Mesodermal cell (in vitro differentiated cells): ENCODE results near the gene UNG.
"Not testable (repeated sequence)": the region's sequence is repeated elsewhere in the genome, so short reads cannot be mapped to it uniquely, and the experiment has no call there.

Experiments used
- H3K27ac ChIP-seq: 2 replicates; pipeline ENCODE4 v1.7.0; 2013; ENCODE audit warnings: mild to moderate bottlenecking, low read depth, low read length, moderate library complexity; ENCODE audit not compliant: severe bottlenecking
- H3K36me3 ChIP-seq: 2 replicates; pipeline ENCODE4 v1.7.1; 2013; ENCODE audit warnings: mild to moderate bottlenecking, low read length, moderate library complexity; ENCODE audit not compliant: control insufficient read depth, insufficient read depth
- H3K4me1 ChIP-seq: one replicate; pipeline ENCODE4 v1.7.1; 2013; ENCODE audit warnings: mild to moderate bottlenecking, low read length; ENCODE audit not compliant: insufficient read depth, control insufficient read depth, poor library complexity, severe bottlenecking
- H3K4me3 ChIP-seq: 2 replicates; pipeline ENCODE4 v1.7.0; 2013; ENCODE audit warnings: low read length, control low read depth, mild to moderate bottlenecking; ENCODE audit not compliant: insufficient read depth, poor library complexity, severe bottlenecking; ENCODE audit errors: extremely low read depth
- H3K9me3 ChIP-seq: 2 replicates; pipeline ENCODE4 v1.7.1; 2013; ENCODE audit warnings: mild to moderate bottlenecking, low read length, moderate library complexity; ENCODE audit not compliant: control insufficient read depth
- WGBS, 2 experiments: methylation state at CpG; one replicate each; pipeline ENCODE4 v1.1.5; 2013; ENCODE audit warnings: missing lambda C conversion rate in 2 of 2; ENCODE audit not compliant: insufficient coverage in 2 of 2; 5-methylcytosine and 5-hydroxymethylcytosine counted together

The UNG gene

DNA sequence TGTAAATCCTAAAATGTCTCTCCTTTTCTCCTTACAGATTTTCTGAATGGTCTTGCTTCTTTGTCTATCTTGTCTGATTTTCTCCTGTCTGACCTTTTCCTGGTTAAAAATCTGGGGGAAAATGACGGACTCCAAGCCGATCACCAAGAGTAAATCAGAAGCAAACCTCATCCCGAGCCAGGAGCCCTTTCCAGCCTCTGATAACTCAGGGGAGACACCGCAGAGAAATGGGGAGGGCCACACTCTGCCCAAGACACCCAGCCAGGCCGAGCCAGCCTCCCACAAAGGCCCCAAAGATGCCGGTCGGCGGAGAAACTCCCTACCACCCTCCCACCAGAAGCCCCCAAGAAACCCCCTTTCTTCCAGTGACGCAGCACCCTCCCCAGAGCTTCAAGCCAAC, 42.0 kb downstream of the UNG start:
- H3K9me3 ChIP-seq: peaks cover 4% of the 10 kb centered on the region
- H3K27ac ChIP-seq: no peak overlapping the region
- H3K4me1 ChIP-seq: no peaks in the 10 kb centered on the region
- 96 to 100% methylated on average over 6 to 9 of the region's 9 CpGs for WGBS, 2 experiments
- H3K4me3 ChIP-seq: no peak overlapping the region
- H3K36me3 ChIP-seq: no peaks in the 10 kb centered on the region

DNA sequence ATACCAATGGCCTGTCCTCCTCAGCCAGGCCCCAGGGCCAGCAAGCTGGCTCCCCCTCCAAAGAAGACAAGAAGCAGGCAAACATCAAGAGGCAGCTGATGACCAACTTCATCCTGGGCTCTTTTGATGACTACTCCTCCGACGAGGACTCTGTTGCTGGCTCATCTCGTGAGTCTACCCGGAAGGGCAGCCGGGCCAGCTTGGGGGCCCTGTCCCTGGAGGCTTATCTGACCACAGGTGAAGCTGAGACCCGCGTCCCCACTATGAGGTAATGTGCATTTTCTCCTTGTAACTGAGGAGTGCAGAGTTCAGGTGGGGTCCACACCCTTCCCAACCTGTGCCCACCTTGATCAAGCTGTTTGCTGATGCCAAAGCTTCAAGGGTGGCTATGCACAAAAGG, 42.4 kb downstream of the UNG start:
- 75 to 82% methylated on average over 5 to 7 of the region's 7 CpGs for WGBS, 2 experiments
- H3K4me3 ChIP-seq: no peak overlapping the region
- H3K9me3 ChIP-seq: peaks cover 4% of the 10 kb centered on the region

DNA sequence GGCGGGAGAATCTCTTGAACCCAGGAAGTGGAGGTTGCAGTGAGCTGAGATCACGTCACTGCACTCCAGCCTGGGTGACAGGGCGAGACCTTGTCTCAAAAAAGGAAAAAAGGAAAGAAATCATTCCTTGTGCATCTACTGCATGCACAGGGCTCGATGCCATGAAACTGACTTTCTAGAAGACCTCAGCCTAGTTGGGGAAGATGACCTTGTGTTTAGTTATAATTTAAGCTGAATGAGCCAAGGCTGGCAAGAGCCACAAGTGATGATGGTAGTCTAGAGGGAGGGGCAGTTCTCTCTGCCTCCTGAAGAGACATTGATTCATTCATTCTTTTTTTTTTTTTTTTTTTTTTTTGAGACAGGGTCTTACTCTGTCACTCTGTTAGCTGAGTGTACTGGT, 43.2 kb downstream of the UNG start:
- Histone ChIP-seq H3K27ac (no peak overlapping the region), H3K4me3 (no peak overlapping the region), H3K36me3 (no peaks in the 10 kb centered on the region), H3K9me3 (peaks cover under 1% of the 10 kb centered on the region), H3K4me1 (no peaks in the 10 kb centered on the region)
- WGBS, 2 experiments: 82 to 84% methylated on average over 4 of the region's 4 CpGs

More for the DNA sequence above, 42.4 kb downstream of the UNG start:
- Histone ChIP-seq H3K36me3 (no peaks in the 10 kb centered on the region), H3K4me1 (no peaks in the 10 kb centered on the region), H3K27ac (no peak overlapping the region)

DNA sequence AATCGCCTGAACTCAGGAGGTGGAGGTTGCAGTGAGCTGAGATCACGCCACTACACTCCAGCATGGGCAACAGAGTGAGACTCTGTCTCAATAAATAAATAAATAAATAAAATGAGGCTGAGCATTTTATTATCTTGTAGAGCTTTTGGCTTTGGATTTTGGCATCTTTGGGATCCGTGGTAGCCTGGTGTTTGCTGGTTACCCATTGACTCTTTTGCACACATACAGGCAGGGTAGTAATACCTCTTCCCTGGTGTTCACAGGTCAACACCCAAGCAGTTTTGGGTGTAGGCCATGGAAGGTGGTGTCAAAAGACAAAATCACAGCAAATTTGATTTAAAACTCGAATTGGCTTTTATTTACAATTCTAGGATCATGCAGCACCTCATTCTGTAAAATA, 46.8 kb downstream of the UNG start:
- no peaks in the 10 kb centered on the region for H3K4me1 ChIP-seq
- no peak overlapping the region for H3K27ac ChIP-seq

DNA sequence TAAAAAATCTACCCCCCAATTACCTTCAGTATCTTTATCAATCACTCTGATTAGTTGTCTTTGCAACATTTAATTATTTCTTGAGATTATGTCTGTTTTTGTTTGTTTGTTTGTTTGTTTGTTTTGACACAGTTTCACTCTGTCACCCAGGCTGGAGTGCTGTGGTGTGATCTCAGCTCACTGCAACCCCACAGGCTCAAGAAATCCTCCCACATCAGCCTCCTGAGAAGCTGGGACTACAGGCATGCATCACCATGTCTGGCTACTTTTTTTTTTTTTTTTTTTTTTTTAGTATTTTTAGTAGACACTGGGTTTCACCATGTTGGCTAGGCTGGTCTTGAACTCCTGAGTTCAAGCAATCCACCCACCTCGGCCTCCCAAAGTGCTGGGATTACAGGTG, 49.7 kb downstream of the UNG start:
- H3K4me3 ChIP-seq, H3K36me3 ChIP-seq, H3K9me3 ChIP-seq, H3K27ac ChIP-seq, H3K4me1 ChIP-seq: not testable (repeated sequence)
- 80 to 100% methylated on average over 1 of the region's 1 CpG for WGBS, 2 experiments

More for the DNA sequence above, 46.8 kb downstream of the UNG start:
- Histone ChIP-seq H3K9me3 (no peaks in the 10 kb centered on the region), H3K4me3 (no peak overlapping the region), H3K36me3 (no peaks in the 10 kb centered on the region)
- 50 to 100% methylated on average over 1 to 2 of the region's 4 CpGs for WGBS, 2 experiments

DNA sequence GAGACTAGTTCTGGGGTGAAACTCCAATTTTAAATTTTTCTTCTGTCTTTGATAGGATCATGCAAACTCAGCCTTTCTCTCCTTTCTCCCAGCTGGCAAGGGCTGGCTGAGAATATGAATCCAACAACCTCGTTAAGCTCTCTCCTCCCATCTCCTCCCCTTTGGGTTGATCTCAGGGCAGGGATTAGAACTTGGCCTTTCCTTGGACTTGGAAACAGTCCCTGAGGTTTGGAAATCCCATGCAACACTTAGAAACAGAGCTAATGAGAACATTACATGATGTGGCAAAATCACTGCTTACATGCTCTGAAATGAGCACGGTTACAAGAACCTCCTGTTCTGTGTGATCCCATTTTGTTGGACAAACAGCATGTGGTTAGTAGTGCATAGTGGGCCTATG, 50.6 kb downstream of the UNG start:
- Histone ChIP-seq H3K9me3 (no peaks in the 10 kb centered on the region), H3K4me3 (no peak overlapping the region), H3K36me3 (no peaks in the 10 kb centered on the region), H3K4me1 (no peaks in the 10 kb centered on the region), H3K27ac (no peak overlapping the region)
- WGBS, 2 experiments: 80 to 100% methylated on average over 1 to 2 of the region's 2 CpGs

DNA sequence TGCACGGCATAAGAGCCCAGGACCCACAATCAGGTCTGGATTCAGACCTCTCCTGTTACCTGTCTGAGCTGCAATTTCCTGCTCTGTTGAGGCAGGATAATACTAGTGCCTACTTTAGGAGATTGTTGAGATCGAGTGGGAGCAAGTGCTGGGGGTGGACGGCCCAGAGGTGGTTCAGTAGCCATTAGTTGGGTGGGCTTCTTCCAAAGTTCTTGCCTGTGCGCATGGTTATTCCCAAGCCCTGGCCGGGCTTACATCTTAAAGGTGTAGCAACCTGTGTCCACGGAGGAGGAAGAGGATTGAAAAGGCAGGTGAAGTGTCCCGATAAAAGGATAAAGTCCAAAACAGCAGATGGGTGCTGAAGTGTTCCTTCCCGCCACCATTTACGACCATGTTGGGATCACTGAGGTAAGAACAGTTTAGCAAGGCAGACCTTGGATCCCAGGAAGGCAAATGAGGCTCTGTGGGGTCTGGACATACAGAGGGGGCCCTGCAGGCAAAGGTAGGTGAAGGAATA, 52.8 kb downstream of the UNG start:
- no peak overlapping the region for H3K27ac ChIP-seq
- H3K36me3 ChIP-seq: no peaks in the 10 kb centered on the region
- H3K9me3 ChIP-seq: no peaks in the 10 kb centered on the region
- WGBS, 2 experiments: 89 to 93% methylated on average over 9 of the region's 9 CpGs
- H3K4me1 ChIP-seq: no peaks in the 10 kb centered on the region
- no peak overlapping the region for H3K4me3 ChIP-seq

DNA sequence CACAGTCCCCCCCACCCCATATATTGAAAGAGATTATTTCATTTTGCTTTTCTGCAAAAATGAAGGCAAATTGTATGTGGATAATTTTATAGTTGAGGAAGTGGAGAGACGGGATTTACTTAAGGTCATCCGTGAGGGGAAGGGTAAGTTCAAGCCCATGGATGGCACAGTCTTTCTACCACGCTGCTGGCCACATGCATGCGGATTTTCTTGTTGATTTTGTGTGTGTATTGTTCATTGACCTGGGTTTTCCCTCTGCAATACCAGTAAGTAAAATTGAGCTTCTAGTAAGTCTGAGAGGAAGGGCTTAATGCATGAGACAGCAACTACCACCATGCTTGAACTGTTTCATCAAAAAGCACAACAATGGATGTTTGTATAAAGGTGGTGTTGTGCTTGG, 54.1 kb downstream of the UNG start:
- H3K36me3 ChIP-seq: no peaks in the 10 kb centered on the region
- 98 to 100% methylated on average over 1 to 4 of the region's 4 CpGs for WGBS, 2 experiments
- H3K4me3 ChIP-seq: no peak overlapping the region
- H3K27ac ChIP-seq: no peak overlapping the region
- H3K4me1 ChIP-seq: no peaks in the 10 kb centered on the region
- no peaks in the 10 kb centered on the region for H3K9me3 ChIP-seq

DNA sequence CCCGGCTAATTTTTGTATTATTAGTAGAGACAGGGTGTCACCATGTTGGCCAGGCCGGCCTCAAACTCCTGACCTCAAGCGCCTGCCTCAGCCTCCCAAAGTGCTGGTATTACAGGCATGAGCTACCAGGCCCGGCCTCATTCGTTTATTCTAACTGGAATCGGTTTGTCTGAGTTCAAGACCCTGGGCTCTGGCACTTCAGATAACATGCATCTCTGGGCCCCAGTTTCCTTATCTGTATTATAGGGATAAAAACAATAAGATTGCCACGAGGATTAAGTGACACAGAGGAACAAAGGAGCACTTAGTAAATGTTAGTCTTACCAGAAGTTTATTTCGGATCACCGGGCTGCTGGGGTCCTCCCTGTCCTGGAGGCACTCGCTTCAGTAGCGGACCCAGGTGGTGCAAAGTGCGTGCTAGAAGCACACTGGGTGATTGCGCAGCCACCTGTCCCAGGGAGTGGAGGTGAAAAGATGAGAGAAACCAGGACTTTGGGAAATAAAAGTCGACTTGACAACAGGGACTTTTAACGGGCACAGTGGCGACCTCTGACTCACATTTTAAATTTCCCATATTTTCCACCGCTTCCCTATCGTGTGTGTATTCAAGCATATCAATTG, 56.5 kb downstream of the UNG start:
- Histone ChIP-seq H3K4me1 (no peaks in the 10 kb centered on the region), H3K9me3 (no peaks in the 10 kb centered on the region), H3K4me3 (peak overlapping the region; percentile 59), H3K36me3 (no peaks in the 10 kb centered on the region), H3K27ac (no peak overlapping the region)
- 46 to 65% methylated on average over 12 to 16 of the region's 18 CpGs for WGBS, 2 experiments

DNA sequence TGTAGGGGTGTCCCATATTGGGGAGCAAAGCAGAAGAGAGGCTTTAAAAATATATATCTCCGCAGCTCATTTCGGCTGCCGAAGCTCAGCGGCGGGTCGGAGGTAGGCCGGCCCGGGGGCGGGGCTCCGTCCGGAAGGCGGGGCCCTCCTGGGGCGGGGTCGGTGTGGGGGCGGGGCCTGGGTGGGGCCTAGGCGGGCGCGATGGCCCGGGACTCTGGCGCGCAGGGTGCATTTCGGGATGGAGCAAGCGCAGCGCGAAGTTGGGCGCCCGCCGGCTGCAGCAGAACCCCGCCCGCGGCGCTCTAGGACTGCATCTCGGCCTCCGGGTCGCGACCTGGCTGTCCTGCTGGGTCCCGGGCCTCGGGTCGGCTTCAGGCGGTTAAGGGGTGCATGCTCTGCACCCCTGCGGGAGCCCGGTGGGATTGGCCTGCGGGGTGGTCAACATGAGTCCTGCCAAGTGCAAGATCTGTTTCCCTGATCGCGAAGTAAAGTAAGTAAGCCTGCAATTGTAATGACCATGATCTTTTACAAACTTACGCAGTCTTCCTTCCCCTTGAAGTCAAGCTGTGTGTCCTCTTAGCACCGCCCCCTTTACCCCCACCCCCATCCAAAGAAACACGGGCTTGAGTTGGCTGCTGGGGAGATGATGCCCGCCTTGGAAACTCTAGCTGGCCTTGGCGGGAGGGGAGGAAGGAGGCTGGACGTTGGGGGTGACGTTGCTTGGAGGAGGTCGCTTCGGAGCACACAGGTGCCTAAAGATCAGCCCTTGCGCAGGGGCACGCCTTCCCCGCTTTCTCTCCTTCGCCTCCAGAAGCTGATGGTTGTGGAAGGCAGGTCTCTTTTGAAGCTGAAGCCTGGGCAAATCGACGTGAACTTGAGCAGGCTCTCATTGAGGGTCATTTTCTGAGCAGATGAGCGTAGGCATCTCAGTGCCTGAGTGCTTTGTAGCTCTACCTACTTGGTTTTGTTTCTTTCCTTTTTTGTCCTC, 57.3 kb downstream of the UNG start:
- Histone ChIP-seq H3K27ac (no peak overlapping the region), H3K4me1 (no peaks in the 10 kb centered on the region), H3K36me3 (no peaks in the 10 kb centered on the region), H3K4me3 (peak overlapping the region; percentile 59), H3K9me3 (no peaks in the 10 kb centered on the region)
- WGBS, 2 experiments: 1 to 2% methylated on average over 36 to 39 of the region's 61 CpGs
